ENCODE measurements around the gene SCART1.
"Not testable (repeated sequence)": the region's sequence is repeated elsewhere in the genome, so short reads cannot be mapped to it uniquely, and the experiment has no call there.

SCART1 gene

GRCh38 chr10:133456041-133456951 lies 2.6 kb downstream of the SCART1 start:
- DNase-seq = no peak

- DNase-seq = no peak
Observed at GRCh38 chr10:133457100-133457841, 3.5 kb downstream of the SCART1 start.

- DNase-seq = no peak
Observed at GRCh38 chr10:133458021-133458709, 4.4 kb downstream of the SCART1 start.

DNA sequence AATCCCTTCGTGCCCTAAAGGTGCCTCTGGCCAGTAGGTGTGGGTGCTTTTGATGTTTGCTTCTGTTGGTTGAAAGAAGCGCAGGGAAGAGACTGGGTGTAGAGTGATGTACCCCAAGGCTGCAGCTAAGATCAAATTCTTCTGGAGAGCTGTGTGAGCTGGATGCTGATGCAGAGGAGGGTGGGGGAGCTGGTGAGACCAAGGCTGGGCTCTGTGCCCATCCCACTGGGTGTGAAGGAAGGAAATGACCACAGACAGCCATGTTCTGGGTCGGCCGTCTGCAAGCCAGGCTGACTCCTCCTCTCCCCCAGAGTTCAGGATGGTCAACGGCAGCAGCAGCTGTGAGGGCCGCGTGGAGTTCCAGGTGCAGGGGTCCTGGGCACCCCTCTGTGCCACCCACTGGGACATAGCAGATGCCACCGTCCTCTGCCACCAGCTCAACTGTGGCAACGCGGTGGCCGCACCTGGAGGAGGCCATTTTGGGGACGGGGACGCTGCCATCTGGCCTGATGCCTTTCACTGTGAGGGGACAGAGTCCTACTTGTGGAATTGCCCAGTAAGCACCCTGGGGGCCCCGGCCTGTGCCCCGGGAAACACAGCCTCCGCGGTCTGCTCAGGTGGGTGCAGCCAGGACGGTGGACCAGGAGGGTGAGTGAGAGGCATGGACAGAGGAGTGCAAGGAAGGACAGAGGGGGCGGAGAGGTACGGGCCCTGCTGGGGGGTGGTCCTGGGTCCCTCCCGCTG lies 5.1 kb downstream of the SCART1 start:
- no peak for DNase-seq

DNA sequence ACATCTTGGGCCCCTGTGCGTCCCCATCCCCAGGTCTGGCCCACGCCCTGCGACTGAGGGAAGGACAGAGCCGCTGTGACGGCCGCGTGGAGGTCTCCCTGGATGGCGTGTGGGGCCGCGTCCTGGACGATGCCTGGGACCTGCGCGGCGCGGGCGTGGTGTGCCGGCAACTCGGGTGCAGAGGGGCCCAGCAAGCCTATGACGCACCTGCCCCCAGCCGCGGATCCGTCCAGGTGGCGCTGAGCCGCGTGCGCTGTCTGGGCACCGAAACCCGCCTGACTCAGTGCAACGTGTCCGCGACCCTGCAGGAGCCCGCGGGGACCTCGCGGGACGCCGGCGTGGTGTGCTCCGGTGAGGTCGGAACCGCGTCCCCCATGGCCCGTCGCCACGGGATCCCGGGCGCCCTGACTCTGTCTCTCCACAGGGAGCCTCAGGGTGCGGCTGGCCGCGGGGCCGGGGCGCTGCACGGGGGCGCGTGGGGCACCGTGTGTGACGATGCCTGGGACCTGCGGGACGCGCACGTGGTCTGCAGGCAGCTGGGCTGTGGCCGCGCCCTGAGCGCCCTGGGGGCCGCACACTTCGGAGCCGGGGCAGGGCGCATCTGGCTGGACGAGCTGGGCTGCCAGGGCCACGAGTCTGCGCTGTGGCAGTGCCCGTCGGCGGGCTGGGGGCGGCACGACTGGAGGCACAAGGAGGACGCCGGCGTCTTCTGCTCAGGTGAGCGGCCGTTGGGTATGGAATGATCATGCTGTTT lies 5.9 kb downstream of the SCART1 start:
- no peak for DNase-seq

- DNase-seq = no peak
Observed at GRCh38 chr10:133460208-133460769, 6.5 kb downstream of the SCART1 start.

DNA sequence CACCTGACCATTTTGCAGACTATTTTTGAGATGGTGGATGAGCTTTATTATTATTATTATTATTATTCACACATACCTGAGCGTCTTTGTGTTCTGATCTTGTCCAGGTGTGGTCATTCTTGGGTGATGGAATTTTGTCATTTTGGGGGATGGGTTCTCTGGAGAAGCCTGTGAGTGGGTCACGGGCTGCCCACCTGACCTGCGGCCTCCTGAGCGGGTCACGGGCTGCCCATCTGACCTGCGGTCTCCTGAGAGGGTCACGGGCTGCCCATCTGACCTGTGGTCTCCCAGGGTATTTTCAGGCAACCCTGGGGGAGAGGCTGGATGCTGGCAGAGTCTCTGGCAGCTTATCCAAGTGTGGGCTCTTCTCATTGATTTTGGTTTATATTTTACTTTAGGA lies 7.3 kb downstream of the SCART1 start:
- no peak for DNase-seq

DNA sequence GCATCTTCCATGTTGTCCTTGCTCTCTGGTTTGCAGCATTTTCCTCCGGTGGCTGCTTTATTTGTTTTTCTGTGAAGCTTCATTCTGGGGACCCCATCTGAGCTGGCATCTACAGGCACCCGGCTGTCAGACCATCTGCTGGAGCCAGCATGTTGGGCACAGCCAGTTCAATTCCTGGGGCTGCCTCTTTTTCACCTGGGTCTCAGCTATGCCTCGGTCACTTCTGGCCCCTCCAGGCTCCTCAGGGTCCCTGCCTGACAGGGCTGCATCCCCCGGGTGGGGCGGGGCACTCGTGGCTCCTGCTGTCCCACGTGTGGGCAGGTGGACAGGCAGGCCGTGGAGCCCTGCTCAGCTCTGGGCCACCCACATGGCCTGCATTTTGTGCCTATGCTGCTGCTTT lies 8.1 kb downstream of the SCART1 start:
- DNase-seq = no peak

GRCh38 chr10:133462512-133463305 lies 9.0 kb downstream of the SCART1 start:
- no peak for DNase-seq

DNA sequence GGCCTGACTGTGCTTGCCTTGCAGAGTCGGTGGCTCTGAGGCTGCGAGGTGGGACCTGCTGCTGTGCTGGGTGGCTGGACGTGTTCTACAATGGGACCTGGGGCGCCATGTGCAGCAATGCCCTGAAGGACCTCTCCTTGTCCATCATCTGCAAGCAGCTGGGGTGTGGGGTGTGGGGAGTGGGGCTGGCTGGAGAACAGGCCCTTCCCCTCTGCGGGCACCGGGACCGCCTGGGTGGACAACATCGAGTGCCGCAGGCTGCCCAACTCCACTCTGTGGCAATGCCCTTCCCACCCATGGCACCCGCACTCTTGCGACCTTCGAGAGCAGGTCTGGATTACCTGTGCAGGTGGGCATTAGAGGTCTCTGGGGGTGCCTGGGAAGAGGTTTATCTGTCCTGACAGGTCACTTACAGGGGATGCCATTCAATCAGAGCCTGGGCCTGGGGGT lies 10.9 kb downstream of the SCART1 start:
- DNase-seq = no peak

GRCh38 chr10:133465191-133465949 lies 11.6 kb downstream of the SCART1 start:
- DNase-seq = no peak

DNA sequence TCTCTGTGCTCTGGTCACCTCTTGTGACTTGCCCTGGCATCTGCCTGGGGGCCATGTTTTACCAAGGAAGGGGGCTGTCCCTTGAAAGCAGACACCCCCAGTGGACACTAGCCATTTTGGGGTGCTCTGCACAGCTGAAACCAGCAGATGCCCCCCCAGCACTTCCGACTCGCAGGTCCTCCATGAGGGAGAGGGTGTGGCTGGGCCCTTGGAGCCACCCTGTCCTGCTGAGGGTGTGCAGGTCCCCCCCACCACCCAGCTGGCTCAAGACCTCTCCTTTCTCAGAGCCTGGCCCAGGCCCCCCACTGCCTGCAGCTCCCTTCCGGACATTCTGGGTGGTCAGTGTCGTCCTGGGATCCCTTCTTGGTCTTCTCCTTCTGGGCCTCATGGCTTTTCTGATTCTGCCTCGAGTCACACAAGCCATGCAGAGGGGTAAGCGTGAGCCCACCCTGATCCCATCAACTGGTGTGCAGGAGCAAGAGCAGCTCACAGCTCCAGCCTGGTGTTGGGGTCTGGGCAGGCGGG lies 12.3 kb downstream of the SCART1 start:
- DNase-seq = no peak

- no peak for DNase-seq
Observed at GRCh38 chr10:133466683-133467275, 13.0 kb downstream of the SCART1 start.

DNA sequence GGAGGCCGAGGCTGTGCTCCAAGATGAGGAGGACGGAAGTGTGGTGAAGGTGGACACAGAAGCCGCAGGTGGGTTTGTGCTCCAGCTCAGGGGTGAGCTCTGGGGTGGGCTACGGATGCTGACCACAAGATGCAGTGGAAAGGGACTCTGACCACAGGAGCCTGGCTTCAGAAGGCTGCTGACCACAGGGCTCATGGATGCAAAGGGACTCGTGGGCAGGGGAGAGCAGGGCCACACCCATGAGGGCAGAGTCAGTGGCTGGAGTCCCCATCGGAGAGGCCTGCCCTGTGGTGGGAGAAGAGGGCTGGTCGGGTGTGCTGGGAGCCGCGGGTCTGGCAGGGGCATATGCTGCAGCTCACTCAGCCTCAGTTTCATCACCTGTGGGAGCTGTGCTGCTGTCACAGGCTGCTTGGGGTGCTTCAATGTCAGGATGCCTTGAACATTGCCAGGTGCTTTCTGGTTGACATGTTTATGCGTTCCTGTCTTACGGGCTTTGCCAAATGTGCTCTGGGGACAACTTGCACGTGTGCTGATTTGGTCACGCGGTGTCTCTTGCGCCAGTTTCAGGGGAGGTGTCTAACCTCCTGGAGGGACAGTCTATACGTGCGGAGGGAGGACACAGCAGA lies 13.7 kb downstream of the SCART1 start:
- no peak for DNase-seq

- DNase-seq = not testable (repeated sequence)
Observed at GRCh38 chr10:133469205-133469604, 15.5 kb downstream of the SCART1 start.

DNA sequence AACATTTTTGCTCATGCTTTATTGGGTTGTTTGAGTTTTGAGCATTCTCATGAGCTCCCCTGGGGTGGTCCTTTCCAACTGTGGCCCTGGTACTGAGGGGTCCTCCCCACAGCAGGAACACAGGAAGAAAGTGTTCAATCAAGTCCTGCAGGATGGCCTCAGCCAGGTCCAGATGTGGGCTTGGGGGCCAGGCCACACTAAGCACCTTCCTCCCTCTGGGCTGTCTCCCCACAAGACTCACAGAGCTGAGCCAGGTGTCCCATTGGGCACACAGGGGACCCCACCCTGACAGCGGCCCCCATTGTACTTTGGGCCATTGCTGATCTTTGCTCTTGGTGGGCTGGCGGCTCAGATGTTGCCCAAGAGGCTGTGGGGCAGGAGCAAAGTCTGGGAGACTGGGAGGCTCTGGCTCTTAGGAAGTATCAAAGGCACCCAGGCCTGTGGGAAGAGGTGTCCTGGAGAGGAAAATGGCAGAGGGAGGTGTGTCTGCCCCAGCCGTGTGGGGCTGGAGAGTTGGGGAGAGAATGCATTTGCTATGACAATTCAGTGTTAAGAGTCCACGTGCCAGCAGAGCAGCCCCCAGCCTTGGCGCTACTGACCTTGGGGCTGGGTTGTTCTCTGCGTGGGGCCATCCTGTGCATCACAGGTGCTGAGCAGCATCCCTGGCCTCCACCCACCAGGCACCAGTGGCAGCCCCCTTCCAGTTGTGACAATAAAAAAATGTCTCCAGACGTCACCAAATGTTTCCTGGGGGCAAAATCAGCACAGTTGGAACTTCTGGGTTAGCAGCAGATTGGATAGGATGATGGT lies 17.8 kb downstream of the SCART1 start:
- DNase-seq = no peak

DNA sequence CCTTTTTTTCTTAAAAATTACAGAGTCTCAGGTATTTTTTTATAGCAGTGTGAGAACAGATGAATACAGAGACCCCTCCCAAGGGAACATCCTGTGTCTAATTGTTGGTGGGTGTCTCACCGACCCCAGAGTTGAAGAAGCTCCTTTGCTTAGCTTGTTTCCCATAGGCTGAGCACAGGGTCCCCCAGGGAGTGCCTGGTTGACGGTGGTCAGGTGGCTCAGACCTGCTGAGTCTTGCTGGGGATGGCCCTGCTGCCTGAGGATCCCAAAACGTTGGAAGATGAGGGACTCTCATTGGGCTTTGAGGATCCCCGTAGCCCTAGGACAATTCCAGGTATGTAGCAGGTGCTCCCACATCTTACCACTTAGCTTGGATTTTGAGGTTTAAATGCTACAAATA lies 19.5 kb downstream of the SCART1 start:
- DNase-seq = no peak

DNA sequence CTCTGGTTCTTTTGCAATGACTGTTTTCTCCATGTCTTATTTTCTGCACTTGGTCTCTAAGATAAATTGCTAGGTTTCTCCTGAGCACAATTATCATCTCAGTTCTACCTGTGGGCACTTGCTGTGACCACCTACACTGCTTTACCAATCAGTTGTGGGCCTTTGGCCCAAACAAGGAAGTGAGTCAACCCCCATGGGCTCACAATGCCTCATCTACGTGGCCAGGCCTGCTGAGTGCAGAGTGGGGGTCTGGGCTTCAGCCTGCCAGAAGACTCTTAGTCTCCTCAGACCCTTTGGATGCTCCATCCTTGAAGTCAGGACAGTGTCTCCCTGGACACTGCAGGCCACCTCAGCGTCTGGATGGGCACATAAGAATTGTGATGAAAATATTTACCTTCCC lies 20.3 kb downstream of the SCART1 start:
- no peak for DNase-seq

Data from activated CD4-positive, alpha-beta T cell treated with anti-CD3 and anti-CD28 coated beads, Interleukin-10, Interleukin-2, amounts not matched to agents 100 ng/mL and 50 ng/mL, durations not matched to agents 16 hours and 8 hours (primary cell).